HG03025 (cell line): Measurements from ENCODE around the gene CLP1.
"Not testable (repeated sequence)": the region's sequence is repeated elsewhere in the genome, so short reads cannot be mapped to it uniquely, and the experiment has no call there.

Experiments used
- ATAC-seq: cut with Tn5 transposase; IDR thresholded peaks from one replicate; pipeline ENCODE4 v1.9.1; 2021; ENCODE audit warnings: mild to moderate bottlenecking, moderate library complexity; ENCODE audit not compliant: unreplicated experiment, low FRiP score

The CLP1 gene

DNA sequence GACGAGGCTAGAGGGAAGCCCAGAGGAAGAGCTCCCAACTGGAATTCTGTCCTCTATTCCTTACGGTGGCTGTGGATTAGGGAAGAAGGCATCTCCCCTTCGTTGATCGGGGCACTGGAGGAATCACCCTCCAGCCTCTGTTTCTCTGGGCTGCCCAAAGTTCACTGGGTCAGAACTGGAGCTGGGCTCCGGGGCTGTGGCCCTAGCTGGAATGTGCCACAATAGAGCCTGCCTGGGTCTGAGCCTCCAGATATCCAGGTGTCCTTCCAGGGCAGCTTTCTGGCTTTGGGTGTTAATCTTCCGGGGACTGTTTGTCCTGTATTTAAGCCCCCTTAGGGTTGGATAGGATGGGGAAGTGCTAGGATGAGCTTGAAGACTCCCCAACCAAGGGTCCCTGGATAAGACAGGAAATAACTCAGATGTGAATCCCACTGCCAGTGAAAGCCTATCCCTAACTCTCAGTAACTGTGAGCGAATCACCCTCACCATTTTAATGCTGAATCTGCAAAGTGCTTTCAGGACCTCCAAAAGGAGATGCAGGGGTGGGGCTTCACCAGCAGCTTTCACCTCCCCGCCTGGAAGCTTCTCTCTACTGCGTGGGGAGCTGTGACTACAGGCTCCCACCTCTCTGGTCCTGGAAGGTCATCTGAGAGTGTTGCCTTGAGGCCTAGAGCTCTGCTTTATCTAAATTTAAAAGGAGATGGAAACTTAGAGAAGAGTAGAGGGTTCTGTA lies 17.3 kb upstream of the CLP1 start:
- no peak for ATAC-seq

DNA sequence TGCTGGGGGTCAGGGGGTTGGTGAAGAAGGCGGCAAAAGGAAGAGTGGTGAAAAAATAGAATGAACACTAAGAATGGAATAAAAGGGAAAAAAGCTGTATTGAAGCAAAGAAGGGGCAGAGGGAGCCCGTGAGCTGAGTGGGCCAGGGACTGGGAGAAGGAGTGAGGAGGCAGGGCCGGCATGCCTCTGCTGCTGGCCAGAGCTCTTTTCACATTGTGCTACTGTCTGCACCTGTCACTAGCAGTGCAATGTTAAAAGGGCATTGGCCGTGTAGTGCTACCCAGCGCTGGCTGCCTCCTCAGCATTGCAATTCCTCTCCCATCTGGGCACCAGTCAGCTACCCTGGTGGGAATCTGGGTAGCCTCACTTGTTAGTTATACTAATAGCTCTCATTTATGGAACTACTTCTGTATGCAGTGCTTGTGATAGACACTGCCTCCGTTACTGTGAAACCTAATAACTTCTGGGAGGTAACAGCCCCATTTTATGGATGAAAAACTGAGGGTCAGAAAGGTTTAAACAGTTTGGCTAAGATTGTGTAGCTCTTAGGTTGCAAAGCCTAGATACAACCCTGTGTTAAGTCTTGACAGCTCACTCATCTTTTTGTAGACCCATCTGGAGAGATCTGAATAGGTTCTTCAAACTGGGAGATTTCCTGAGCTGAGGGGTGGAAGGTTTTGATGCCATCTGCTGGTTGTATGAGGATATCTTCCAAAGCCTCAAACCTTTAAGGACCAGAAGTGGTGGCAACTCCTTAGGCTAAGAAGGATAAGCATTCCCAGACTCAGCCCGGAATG lies 16.4 kb upstream of the CLP1 start:
- ATAC-seq: no peak

DNA sequence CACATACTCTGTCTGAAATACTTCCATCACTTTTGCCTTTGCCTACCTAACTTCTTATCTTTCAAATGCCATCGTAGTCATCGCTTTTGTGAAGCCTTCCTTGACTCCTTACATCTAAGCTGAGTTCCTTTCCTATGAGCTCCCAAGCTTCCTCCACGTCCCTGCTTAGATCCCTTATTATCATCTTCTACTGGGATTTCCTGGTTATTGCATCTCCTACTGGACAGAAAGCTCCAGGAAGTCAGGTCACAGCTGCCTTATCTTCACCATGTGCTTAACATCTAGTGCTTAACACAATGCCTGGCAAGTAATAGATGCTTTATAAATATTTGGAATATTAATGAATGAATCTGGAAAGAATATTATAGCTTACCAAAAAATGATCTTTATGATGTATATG lies 13.8 kb upstream of the CLP1 start:
- no peak for ATAC-seq

DNA sequence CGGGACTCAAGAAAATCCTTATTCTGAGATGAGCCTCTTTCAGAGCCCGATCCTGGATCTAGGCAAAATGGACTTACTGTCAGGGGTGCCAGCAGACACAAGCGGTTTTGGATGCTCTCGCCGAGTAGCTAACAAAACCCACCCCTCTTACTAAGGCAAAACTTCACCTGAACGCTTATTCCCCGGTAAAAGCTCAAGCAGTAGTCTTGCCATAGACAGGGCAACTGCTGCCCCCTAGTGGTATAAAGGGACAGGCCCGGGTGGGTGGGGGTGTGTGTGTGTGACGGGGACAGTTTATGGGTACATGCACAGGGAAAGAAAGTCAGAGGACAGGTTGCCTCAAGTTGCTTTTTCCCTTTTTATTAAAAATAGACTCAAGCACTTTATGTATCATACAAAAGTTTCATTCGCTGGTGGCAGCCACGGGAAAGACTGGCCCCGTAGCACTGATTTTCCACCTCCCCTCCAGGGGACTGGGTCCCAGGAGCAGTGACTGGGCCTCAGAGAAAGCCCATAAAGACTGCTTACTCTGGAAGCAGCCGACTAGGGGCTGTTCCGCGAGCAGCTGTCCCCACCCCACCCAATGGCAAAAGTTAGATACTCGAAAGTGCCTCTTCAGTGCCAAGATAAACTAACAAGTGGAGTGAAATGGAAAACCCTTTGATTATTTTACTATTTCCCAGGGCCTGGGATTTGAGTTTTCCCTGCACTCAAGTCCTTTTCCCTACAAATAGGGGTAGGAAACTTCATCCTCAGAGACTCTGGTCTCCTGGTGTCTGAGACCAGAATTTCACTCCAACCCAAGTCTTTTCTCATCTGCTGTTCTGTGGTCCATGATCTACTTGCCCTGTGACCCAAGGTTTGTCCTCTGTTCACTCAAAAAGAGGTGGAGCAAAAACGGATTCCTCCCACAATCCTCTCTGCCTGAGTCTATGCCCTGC lies 12.5 kb upstream of the CLP1 start:
- ATAC-seq: no peak

DNA sequence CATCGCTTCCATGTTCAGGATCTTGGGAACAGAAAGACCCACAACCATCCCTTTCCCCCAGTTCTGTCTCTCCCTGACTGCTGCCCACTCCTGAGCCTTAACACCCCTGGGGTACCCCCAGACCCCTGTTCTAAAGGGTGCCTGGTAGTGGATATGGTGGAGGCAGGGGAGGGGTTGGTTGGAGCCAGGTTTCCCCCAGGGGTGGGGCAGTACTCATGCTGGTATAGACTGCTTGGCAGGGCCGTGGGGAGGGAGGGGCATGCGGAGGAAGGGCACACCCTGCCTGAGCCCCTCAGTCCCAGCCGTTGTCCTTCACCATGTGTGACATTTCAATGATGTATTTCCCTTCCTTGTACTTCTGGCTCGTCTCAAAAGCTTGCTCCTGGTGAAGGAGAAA lies 11.9 kb upstream of the CLP1 start:
- no peak for ATAC-seq

DNA sequence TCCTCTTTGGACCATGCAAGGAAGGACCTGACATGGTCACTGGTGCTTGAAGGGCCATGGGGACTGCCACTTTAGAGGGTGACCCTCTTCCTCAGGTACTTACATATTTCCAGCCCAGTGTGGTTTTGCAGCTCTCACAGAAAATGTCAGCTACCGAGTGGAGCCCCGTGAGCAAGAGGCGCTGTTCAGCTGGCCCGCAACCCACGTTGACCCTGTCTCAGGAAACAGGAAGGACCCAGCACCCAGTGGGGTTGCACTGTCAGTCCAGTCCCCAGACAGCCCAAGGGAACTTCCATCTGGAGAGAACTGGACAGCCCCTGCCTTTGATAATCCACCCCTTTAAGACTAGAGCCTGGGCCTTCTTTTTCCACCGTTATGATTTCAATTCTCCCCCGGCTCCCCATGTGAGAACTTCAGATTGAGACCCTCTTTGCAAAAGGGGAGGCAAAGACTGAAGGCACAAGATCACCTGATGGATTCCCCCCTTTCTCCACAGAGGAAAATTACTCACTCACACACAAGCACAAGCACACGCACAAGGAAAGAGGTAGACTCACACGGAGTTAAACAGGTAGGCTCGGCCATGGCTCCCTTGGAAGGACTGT lies 11.3 kb upstream of the CLP1 start:
- ATAC-seq: no peak

DNA sequence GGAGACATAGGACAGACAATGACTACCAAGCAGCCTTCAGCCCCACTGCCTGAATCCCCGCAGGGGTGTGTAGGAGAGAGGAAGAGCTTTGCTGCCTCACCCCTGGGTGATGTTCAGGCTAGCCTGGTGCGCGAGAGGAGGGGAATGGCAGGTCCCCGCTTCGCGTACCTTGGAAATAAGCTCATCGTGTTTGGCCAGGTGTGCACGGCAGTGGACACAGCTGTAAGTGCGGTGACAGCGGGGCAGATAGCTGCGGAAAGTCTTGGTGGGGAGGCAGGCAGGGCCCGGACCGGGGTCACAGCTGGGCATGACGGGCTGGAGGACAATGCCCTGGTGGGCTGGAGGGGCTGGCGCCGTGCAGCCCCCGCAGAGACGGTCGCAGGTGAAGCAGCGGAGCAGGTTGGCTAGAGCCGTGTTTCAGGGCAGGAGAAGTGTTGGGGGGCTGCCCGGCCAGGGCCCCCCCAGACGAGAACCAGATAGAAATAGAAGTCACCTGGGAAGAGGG lies 10.7 kb upstream of the CLP1 start:
- ATAC-seq: no peak

DNA sequence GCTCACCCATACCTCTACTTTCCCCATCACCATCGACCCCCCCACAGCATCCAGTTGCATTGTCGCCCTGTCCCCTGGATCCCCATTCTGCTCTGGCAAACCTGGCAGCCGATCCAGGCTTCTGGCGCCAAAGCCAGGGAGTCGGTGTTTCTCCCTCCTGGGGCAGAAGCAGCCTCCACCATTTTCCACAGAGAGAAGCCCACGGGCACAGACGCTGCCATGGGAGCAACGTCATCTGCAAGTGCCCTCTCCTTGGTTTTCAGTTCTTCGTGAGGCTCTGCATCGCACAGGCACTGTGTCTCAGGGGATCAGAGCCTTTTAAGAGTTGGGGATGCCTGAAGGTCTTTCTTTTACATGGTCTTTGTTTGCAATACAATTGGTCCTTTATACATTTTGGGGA lies 10.2 kb upstream of the CLP1 start:
- ATAC-seq: no peak

- ATAC-seq: no peak
These were observed 9.4 kb upstream of the CLP1 start for GRCh38 chr11:57647960-57648800.

GRCh38 chr11:57648801-57649735 lies 8.5 kb upstream of the CLP1 start:
- no peak for ATAC-seq

- no peak for ATAC-seq
These were observed 7.5 kb upstream of the CLP1 start, which contains the start of gene YPEL4 for GRCh38 chr11:57649826-57650738. YPEL4 (minus strand) TSS chr11:57649912; CDS start chr11:57647107, 2,805 bp downstream.

GRCh38 chr11:57650739-57651090 lies 6.8 kb upstream of the CLP1 start:
- no peak for ATAC-seq

- ATAC-seq: no peak
These were observed 6.2 kb upstream of the CLP1 start for GRCh38 chr11:57651408-57651807.

DNA sequence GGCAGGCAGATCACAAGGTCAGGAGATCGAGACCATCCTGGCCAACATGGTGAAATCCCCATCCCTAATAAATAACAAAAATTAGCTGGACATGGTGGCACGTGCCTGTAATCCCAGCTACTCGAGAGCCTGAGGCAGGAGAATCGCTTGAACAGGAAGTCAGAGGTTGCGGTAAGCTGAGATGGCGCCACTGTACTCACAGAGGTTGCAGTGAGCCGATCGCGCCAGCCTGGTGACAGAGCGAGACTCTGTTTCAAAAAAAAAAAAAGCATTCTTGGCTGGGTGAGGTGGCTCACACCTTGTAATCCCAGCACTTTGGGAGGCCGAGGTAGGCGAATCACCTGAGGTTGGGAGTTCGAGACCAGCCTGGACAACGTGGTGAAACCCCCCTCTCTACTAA lies 5.3 kb upstream of the CLP1 start:
- ATAC-seq: not testable (repeated sequence)

- ATAC-seq: no peak
These were observed 4.9 kb upstream of the CLP1 start for GRCh38 chr11:57652662-57653061.

DNA sequence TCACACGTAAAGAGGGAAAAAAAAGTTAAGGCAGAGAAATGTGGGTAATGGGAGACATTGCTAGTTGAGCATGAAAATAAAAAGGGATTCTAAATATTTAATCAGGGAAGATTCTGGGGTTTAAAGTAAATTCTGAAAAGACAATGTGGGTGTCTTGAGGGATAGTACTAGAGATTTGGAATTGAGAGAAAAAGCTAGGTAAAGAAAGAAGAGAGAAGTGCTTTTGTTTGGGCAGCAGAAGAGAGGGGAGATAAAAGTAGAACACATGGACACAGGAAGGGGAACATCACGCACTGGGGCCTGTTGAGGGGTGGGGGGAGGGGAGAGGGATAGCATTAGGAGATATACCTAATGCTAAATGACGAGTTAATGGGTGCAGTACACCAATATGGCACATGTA lies 4.4 kb upstream of the CLP1 start:
- no peak for ATAC-seq

DNA sequence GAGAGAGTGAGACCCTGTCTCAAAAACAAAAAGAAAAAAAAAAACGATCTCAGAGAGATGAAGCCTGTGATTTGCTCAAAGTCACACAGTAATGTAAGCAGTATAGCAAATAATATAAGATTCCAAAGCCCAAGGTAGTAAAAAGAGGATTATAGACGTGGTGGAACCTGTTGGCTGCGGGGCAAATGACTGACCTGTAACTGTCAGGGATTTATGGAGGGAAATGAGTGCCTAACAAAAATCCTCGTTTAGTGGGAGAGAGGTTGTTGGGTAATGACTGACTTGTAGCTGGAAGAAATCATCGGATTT lies 723 bp upstream of the CLP1 start:
- no peak for ATAC-seq

DNA sequence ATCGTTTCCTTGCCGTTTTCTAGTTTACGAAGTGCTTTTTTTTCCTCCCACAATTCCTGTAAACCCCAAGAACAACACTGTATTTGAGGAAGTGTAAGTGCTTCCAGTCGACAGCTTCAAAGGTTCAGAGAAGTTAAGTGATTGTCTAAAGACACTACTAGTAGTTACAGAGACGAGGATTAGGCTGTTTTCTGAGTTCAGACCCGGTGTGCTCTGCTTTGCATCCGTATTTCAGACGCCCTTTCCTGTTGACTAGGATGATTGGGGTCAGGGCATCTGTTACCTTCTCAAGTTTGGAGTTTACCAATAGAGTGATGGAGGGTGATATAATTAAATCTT lies 430 bp downstream of the CLP1 start:
- ATAC-seq: no peak
